ENCODE results near the gene PLEKHM3.

Gene PLEKHM3

GRCh38 chr2:207990784-207991183 lies 34.5 kb downstream of the PLEKHM3 start:
- DNase-seq (ENCODE audit: low read depth in 2 of 2): no peak

- DNase-seq (ENCODE audit: low read depth in 2 of 2): no peak
Measured at GRCh38 chr2:207988975-207989374, 36.4 kb downstream of the PLEKHM3 start.

GRCh38 chr2:207987025-207987716 lies 38.2 kb downstream of the PLEKHM3 start:
- DNase-seq (ENCODE audit: low read depth in 2 of 2): no peak

GRCh38 chr2:207984765-207985480 lies 40.4 kb downstream of the PLEKHM3 start:
- no peak for DNase-seq (ENCODE audit: low read depth in 2 of 2)

GRCh38 chr2:207983641-207984042 lies 41.7 kb downstream of the PLEKHM3 start:
- no peak for DNase-seq (ENCODE audit: low read depth in 2 of 2)

GRCh38 chr2:207978177-207978948 lies 47.0 kb downstream of the PLEKHM3 start:
- DNase-seq (ENCODE audit: low read depth in 2 of 2): no peak

- no peak for DNase-seq (ENCODE audit: low read depth in 2 of 2)
Measured at GRCh38 chr2:207975921-207976320, 49.4 kb downstream of the PLEKHM3 start.

- no peak for DNase-seq (ENCODE audit: low read depth in 2 of 2)
Measured at GRCh38 chr2:207974216-207974605, 51.1 kb downstream of the PLEKHM3 start.

- no peak for DNase-seq (ENCODE audit: low read depth in 2 of 2)
Measured at GRCh38 chr2:207970826-207971180, 54.5 kb downstream of the PLEKHM3 start.

GRCh38 chr2:207970147-207970825 lies 55.0 kb downstream of the PLEKHM3 start:
- DNase-seq (ENCODE audit: low read depth in 2 of 2): no peak

- no peak for DNase-seq (ENCODE audit: low read depth in 2 of 2)
Measured at GRCh38 chr2:207969249-207969648, 56.1 kb downstream of the PLEKHM3 start.

GRCh38 chr2:207967121-207967520 lies 58.2 kb downstream of the PLEKHM3 start:
- DNase-seq (ENCODE audit: low read depth in 2 of 2): no peak

GRCh38 chr2:207960911-207961310 lies 64.4 kb downstream of the PLEKHM3 start:
- no peak for DNase-seq (ENCODE audit: low read depth in 2 of 2)

- DNase-seq (ENCODE audit: low read depth in 2 of 2): no peak
Measured at GRCh38 chr2:207960090-207960489, 65.2 kb downstream of the PLEKHM3 start.

- DNase-seq (ENCODE audit: low read depth in 2 of 2): no peak
Measured at GRCh38 chr2:207956771-207957170, 68.6 kb downstream of the PLEKHM3 start.

GRCh38 chr2:207955456-207955855 lies 69.9 kb downstream of the PLEKHM3 start:
- DNase-seq (ENCODE audit: low read depth in 2 of 2): no peak

- DNase-seq (ENCODE audit: low read depth in 2 of 2): no peak
Measured at GRCh38 chr2:207953354-207953753, 72.0 kb downstream of the PLEKHM3 start.

GRCh38 chr2:207952564-207953345 lies 72.6 kb downstream of the PLEKHM3 start:
- no peak for DNase-seq (ENCODE audit: low read depth in 2 of 2)

- DNase-seq (ENCODE audit: low read depth in 2 of 2): no peak
Measured at GRCh38 chr2:207951734-207952470, 73.4 kb downstream of the PLEKHM3 start.

- no peak for DNase-seq (ENCODE audit: low read depth in 2 of 2)
Measured at GRCh38 chr2:207950761-207951114, 74.6 kb downstream of the PLEKHM3 start.

All from stimulated activated CD4-positive, alpha-beta T cell treated with anti-CD3 and anti-CD28 coated beads, Interleukin-12 subunit alpha, Interleukin-12 subunit beta, amount 100 ng/mL, for 24 hours (primary cell).